Epithelial cell of esophagus (primary cell): ENCODE measurements around the gene BRD1.
"Not testable (repeated sequence)": the region's sequence is repeated elsewhere in the genome, so short reads cannot be mapped to it uniquely, and the experiment has no call there.

Experiments used
- DNase-seq: peaks from one replicate; pipeline ENCODE4 v3.0.0; 2010; ENCODE audit warnings: low read depth
- H3K4me3 ChIP-seq: 2 replicates; pipeline ENCODE4 v1.5.1; 2011; ENCODE audit warnings: mild to moderate bottlenecking, low read length, control low read depth
- CTCF ChIP-seq: IDR thresholded peaks from 2 replicates; pipeline ENCODE4 v1.5.1; 2011; ENCODE audit warnings: low read depth, mild to moderate bottlenecking, low read length, control low read depth, inconsistent platforms; ENCODE audit not compliant: insufficient read depth; ENCODE audit errors: missing control alignments

BRD1 gene

GRCh38 chr22:49765091-49765771, 62.4 kb downstream of the BRD1 start:
- DNase-seq, result no peak
- TF ChIP-seq CTCF, result no peak
- H3K4me3 ChIP-seq, result no peak overlapping the region

DNA sequence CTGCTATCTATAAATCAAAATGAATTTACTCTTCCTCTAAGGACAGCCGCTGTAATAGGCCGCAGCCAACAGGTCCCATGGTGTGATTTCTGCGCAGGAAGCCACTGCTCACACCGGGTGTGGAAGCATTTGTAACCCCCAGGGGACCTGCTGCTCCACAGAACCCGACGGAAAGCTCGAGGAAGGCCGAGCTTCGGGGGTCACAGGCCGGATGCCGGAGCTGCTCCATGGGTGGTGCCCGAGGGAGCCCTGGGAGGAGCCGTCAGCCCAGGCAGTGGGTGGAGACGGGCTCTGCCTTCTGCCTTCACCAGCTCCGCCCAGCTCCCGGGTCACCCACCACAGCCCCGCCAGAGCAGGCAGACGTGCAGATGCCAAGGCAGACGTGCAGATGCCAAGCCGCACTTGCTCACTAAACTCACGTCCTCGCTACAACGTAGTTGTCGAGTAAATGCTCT, 63.5 kb downstream of the BRD1 start:
- DNase-seq, result no peak
- no peak for TF ChIP-seq CTCF
- no peak overlapping the region for H3K4me3 ChIP-seq

DNA sequence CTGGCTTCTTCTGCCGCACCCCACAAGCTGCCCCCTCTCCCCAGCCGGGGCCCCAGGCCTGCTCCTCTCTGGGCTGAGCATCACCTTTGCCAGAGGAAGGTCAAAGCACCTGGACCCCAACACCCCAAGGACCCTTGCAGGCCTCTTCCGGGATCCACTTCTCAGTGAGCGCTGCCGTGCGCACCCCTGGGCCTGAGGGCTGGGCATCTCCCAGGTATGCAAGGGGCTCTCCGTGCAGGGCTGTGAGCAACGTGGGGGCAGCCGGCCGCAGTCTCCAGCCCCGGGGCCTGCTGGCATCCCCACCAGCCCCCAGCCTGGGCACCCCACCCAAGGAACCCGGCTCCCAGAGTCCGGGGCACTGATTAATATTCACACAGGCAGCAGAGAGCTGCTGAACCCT, 64.0 kb downstream of the BRD1 start:
- no peak for TF ChIP-seq CTCF
- no peak for DNase-seq
- H3K4me3 ChIP-seq, result no peak overlapping the region

DNA sequence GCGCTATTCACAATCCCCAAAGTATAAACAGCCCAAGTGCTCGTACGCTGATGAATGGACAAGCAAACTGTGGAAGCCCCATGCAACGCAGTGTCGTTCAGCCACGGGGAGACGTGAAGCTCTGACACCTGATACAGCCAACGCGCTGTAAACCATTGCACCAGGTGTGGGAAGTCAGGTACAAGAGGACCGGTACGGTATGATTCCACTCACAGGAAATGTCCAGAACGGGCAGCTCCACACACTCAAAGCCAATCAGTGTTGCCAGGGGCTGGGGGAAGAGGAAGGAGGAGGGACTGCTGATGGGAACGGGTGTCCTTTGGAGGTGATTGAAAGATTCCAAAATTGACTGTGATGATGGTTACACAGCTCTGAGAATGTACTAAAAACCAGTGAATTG, 64.5 kb downstream of the BRD1 start:
- DNase-seq, result no peak
- no peak overlapping the region for H3K4me3 ChIP-seq
- TF ChIP-seq CTCF, result no peak

DNA sequence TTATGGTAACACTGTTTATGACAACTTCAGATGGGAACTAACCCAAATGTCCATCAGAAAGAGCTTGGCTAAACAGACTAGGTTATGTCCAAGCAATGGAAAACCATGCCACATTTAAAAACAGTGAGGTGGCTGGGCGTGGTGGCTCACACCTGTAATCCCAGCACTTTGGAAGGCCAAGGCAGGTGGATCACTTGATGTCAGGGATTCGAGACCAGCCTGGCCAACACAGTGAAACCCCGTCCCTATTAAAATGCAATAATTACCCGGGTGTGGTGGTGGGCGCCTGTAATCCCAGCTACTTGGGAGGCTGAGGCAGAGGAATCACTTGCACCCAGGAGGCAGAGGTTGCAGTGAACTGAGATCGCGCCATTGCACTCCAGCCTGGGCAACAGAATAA, 65.1 kb downstream of the BRD1 start:
- not testable (repeated sequence) for DNase-seq, H3K4me3 ChIP-seq

GRCh38 chr22:49761836-49762235, 65.8 kb downstream of the BRD1 start:
- no peak overlapping the region for H3K4me3 ChIP-seq
- no peak for TF ChIP-seq CTCF
- no peak for DNase-seq

GRCh38 chr22:49760630-49761571, 66.8 kb downstream of the BRD1 start:
- H3K4me3 ChIP-seq, result no peak overlapping the region
- no peak for TF ChIP-seq CTCF
- DNase-seq, result no peak
